Kasumi-1 (cell line): ENCODE measurements around the gene P2RX5.

Experiments used
- DNase-seq, 2 experiments: peaks; one replicate each; lab custom pipeline; 2025; lab: John Stamatoyannopoulos, UW

Gene P2RX5

DNA sequence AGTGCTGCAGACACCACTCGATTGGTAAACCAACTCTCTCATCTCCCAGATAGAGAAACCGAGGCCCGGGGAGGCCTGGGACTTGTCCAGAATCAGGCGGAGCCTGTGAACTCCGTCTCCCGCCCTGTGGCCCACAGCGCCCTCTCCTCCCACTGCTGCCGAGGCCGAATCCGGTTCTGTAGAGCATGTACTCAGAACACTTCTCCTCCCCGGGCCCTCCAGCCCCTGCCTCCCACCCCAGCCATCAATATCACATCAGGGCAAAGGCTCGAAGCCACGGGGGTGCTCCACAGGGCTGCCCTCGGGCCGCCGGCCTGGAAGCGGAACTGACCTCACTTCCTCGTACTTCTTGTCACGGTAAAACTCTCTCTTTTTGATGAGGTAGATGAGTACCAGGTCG lies 14.4 kb downstream of the P2RX5 start:
- DNase-seq: no peak

DNA sequence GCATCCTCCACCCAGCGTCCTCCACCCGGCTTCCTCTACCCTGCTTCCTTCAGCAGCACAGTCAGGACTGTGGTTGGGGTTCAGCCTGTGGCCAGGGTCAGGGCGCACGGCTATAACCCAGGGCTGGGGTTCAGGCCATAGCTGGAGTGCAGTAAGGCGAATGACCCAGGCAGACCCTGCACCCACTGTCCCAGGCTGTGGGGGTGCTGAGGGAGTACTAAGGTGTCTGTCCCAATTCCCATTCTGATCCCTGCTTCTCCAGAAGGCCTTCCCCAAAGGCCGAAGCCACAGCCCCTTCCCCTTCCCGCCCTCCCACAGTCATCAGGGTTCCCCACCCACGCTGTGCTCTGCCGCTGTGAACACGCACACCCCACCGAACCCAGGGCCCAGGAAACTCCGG lies 14.9 kb downstream of the P2RX5 start:
- no peak for DNase-seq

DNA sequence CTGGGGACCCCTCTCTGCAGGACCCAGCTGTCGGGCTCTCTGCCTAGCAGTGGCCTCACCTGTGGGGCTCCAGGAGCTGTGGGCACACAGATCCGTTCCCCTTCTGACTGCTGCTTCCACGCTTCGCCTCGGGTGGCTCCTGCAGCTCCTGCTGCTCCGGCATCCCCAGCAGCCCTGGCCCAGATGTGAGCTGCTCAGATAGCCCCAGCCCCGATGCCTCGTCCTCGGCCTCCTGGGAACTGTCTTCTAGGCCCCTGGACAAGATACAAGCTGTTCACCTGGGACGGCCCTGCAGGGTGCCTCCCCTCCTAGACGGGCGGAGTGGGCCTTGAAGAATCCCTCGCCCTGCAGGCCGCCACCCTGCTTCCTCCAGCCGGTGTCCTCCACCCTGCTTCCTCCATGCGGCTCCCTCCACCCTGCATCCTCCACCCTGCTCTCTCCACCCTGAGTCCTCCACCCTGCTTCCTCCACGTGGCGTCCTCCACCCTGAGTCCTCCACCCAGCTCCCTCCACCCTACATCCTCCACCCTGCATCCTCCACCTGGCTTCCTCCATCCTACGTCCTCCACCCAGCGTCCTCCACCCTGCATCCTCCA lies 16.3 kb downstream of the P2RX5 start:
- DNase-seq: no peak

DNA sequence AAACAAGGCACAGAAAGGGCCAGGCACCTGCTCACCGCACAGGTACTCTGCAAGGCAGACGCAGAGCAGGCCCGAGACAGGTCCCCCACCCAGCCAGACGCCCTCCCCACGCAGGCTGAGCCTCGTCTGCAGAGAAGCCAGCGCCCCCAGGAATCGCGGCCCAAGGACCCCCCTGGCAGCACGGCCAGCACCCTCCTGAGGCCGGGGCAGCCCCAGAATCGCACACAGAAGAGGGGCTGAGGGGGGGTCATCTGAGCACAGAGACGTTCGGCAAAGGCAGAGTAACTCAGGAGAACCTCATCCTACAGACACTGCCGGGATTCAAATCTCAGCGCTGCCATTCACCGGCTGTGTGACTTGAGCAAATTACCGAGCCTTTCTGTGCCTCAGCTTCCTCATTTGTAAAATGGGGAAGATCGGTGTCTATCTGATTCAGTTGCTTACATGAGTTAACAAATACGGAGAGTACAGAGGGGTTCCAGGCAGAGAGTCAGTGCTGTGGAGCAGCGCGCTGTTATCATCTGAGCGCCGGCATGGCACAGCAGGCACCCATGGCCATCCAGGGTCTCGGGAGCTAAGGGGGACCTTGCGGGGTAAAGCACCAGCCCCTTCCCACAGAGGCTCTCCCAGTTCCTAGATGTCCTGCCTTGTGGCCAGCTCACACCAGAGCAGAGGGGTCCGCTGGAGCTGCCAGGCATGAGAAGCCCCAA lies 17.0 kb downstream of the P2RX5 start:
- DNase-seq: no peak

DNA sequence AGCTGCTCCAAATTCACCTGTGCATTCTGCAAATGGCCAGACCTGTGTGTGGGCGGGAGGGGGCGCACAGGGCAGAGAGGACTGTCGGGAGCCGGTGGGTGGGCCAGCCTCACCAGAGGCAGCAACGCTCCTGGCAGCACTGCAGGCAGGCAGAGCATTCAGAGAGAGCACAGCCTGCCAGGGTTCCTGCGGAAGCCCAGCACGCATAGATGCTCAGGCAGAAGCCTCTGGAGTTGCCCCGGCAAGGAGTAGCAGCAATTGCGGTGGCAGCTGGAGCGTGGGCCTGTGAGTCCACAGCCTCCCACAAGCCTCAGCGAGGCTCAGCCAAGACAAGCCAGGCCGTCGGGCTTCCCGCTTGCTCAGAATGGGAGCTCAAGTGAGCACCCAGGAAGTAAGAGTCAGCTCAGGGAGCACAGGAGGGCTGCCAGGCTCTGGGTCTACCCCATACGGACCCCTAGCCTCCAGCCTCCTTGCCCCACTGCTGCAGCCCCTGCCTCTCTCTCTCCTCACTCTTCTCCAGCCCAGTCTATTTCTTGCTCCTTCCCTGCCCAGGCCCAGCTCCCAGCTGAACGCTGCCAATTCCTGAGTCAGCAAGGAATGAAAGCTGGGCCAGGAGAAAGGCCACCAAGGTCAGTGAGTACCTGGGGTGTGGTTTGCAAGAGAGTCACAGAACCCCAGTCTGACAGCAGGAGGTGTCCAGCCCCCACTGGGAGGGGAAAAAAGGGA lies 17.7 kb downstream of the P2RX5 start:
- DNase-seq: no peak

DNA sequence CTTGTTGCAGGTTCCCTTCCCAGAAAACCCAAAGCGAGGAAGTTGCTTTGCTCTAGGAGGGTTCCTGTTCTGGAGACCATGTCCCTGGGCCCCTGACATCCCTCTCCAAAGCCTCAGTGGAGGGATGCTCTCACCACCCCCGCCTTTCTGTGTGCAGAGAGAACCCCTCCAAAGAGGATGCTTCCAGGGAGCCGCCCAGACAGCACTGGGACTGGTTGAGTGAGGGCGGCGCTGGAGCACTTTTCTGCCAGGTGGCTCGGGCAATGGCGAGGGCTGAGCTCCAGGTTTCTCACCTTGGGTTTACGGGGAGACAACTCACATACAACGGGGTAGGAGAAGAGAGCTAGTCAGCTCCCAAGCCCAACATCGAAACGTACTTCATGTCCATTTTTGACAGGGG lies 20.1 kb downstream of the P2RX5 start:
- DNase-seq: no peak

DNA sequence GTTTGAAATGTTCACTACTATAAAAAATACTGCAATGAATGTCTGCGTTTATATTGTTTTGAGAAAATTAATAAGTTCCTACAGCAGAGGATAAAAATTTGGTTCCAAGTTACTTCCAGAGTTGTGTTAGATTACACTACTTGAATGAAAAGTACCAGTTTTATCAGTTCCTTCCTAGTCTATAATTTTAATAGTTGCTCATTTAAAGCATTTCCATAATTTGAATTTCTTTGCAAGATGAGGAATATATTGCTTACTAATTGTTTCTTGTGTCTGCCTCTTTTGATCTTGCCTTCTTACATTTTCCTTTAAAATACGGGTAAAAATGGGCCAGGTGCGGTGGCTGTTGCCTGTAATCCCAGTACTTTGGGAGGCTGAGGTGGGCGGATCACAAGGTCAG lies 23.4 kb downstream of the P2RX5 start:
- no peak for DNase-seq

DNA sequence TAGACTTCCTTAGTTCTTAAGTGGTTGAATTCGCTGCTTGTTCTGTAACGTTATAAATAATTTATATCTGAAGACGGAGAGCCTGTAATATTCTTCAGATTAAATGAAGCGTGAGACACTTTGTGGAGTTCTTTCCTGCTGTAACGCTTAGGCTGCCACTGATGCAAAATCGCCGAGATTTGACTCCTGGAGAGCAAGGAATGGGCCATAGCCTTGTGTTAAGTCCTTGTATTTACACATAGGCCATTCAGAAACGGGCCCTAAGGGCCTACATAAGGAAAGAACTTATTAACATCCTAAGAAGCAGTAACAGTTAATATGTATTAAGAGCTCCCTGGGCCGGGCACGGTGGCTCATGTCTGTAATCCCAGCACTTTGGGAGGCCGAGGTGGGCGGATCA lies 26.4 kb downstream of the P2RX5 start:
- no peak for DNase-seq

DNA sequence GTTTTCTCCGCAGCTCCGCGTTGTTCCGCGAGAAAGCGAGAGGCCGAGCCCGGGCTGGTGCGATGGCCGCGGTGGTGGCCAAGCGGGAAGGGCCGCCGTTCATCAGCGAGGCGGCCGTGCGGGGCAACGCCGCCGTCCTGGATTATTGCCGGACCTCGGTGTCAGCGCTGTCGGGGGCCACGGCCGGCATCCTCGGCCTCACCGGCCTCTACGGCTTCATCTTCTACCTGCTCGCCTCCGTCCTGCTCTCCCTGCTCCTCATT lies 26.9 kb downstream of the P2RX5 start:
- no peak for DNase-seq

DNA sequence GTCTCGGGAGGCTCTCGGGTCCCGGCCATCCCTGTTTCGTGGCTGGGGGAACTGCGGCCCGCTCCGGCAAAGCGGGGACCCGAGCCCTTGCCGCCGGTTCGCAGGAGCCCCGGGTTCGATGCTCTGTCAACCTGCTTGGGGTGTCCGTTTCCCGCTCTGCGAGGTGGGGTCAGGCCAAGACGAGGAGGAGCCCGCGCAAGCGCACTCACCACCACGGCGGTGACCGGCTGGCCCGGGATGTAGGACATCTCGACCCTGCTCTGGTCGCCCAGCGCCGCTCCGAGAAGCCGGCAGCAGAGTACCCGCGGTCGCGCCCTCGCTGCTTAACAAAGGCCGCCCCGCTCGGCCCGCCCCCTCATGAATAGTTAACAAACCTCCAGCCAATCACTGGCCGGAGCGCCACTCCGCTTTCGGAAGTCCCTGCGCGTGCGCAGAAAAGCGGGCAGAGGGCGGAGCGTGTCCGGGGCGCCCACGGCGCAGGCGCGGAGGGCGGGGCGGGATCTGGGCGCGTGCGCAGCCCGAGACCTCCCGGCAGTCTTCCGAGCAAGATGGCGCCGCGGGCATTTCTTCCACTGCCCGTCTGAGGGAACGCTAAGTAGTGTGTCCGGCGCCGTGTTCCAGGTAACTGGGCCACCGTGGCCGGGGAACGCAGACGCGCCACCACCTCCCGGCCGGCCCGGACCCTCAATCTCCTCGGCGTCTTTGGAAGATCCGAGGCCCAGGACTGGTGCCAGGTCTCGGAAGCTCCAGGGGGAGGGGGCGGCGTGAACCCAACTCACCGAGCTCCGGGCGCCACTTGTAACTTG lies 27.5 kb downstream of the P2RX5 start, which contains the start of the genes EMC6 and TAX1BP3:
Gene EMC6, plus strand, starts transcription at position 534 of the 806 bp plus-strand sequence. CDS start 335 bp downstream, outside the sequence.
Gene TAX1BP3, minus strand, starts transcription at position 300 of the 806 bp plus-strand sequence. Its CDS starts 52 bp downstream, at position 248.
- DNase-seq: peak; percentile 77 to 83

DNA sequence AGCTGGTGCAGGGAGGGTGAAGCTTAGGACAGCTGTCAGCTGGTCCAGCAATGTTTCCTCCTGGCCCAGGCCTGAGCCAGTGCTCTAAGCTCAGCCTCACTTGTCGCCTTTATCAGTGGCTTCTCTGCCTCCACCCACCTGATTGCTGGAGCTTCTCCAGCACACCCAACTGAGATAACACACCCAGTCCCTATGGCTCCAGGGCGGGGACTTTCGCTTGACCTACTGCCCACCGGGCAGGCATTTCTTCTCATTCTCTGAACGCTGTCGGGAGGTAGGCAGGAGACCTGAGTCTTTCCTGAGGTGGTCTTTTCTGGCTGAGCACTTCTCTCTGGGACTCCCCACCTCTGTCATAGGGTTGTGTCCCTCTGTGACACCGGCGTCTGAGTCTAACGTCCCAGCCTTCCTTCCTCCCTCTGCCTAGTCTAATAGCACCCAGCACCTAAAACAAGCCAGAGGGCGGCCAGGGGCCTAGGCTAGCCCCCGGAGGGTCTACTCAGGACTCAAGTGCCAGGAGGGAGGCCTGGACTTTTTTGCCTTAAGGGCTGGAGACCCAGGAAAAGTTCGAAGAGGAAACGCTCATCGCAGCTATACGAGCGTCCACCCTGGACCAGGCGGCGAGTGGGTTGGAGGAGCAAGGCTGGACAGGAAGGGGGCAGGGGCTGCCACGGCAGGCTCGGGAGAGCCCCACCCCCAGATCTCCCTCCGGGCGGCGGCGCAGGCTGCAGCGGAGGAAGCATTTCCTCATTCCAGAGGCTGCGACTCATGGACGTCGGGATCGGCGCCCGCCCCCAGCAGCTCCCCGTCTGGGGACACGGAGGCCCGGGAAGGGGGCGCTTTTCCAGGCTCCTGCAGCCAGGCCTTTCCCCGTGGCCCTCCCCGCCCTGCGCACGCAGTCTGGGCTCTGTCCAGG lies 28.3 kb downstream of the P2RX5 start:
- no peak for DNase-seq

DNA sequence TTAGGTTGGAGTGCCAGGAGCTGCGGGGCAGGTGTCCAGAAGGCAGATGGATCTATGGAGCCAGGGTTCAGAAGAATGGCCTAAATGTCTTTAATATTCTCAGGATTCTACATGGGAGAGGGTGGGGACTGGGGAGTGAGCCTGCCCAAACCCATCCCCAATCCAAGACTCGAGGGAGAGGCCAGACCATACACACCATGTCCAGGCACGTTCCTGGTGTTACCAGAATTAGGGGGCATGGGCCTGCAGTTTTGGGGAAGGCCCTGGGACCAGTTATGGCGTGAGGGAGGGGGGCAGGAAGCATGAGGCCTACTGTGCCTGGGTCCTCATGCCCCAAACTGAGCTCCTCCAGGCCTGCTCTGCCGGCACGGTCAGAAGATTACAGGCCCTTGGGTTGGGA lies 29.4 kb downstream of the P2RX5 start:
- no peak for DNase-seq

DNA sequence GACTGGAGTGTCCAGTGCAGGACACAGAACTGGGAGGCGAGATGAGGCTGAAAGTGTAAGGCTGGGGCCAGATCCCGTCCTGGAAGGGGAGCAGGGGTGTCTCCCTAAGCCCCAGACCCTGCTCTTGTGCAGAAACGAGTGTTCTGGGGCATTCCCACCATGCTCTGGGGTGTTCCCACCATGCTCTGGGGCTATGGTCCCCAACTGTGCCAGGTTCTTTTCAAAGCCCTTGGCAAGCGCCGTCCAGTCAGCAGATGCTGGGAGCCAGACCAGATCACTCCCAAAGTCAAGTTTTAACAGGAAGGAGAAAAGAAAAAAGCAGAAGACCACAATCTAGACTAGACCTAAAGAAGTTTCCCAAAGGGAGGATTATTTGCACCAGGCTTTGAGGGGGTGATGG lies 30.1 kb downstream of the P2RX5 start:
- no peak for DNase-seq

DNA sequence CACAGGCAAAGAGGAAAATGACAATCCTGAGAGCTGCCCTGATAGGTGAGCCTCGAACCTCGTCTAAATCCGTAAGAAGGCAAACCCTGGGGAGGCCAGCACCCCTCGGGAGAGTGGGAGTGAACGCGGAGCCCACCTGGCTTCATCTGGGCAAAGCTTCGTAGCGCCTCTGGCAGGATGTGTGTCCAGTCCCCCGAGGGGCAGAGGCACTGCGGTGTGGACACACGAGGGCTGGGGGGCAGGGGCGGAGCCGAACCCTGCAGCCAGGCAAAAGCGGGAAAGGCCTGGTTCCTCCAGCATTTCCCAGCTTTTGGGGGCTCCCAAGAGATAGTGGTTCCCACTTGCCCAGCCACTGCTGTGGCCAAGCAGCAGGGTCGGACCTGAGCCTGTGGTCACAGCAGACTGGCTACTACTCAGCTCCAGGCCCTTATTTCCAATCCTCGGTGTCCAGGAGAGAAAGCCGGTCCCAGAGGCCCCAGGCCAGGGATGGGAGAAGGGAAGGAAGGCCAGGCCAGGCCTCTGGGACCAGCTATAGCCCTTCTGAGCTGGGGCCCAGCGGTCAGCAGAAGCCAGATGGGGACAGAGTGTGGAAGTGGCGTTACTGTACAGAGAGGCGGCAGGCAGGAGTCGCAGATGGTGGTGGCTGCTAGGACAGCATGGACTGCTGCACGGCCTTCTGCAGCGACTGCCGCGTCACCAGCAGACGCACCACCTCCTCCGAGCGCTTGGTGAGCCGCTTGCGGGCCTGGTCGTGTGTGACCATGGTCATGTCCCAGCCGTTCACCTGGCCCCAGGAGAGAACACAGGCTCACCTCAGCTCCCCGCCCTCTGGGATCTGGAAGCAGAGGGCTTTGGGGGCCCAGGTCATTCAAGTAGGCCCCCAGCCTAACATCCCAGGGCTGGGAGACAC lies 32.6 kb downstream of the P2RX5 start:
- DNase-seq: no peak

DNA sequence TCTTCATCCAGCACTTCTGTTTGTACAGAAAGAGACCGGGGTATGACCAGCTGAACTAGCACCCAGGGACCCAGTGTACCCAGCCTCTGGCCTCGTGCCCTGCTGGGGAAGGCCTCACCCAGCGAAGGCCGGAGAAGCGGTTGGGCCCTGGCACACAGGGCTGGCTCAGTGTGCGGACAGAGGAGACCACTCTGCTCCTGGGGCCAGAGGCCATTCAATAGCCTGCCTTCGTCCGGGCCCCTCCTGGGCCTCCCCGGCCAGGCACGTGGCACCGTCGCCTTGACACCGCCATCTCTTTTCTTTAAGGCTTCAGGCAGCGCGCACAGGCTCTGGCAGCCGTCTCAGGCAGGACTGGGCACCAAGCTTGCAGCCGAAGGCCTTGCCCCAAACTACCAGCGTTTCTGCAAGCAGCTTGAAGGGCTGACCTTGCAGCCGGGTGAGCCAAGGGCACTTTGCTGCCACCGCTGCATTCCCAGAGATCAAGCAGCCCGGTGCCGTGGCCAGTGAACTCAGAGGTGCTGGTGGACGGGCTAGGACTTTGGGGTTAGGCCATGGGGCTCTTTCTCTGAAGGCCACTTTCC lies 35.6 kb downstream of the P2RX5 start:
- DNase-seq: no peak

DNA sequence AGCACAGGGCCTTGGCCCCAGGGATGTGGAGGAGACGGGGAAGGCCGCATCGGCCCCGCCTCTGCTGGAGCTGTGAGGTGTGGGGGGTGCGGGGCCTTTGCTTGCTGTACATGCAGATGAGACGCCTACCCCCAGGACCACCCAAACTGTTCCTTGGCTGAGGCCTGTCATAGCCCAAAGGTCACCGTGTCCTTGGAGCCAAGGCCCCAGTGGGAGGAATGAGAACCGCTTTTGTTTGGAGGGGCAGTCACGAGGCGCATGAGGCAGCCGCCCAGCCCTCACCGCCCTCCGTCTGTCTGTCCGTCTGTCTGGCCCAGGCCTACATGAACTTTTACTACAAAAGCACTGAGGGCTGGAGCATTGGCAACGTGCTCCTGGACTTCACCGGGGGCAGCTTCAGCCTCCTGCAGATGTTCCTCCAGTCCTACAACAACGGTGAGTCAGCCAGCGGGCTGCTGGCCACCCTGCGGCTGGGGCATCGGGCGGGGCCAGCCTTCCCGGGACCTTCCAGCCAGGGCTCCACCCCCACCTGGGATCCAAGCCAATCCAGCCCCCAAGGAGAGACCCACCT lies 36.3 kb downstream of the P2RX5 start:
- DNase-seq: no peak

DNA sequence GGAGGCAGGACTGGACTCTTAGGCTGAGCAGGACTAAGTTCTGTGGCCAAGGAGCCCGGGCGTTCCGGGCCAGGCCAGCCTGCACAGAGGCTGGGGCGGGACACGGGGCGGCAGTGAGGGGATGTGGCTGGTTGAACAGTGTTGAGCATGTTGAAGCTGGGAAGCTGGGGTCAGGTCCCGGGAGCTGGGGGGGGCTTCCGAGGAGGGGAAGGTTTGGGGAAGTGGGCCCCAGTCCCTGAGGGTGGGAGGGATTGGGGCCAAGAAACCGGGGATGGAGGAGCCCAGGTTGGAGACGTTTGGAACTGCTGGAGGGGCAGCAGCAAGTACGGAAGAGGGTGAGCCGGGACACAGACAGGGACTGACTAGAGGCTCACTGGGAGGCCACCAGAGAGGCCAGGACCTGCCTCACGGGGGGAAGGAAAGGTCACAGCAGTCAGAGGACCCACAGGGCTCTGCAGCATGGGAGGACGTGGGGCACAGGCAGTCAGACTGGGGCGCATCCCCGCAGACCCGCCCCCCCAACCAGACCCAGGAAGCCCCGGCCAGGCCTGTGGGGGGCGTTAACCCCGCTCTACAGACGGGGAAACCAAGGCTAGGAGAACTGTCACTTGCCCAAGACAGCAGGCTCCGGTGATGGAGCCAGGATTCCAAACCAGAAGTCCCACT lies 37.0 kb downstream of the P2RX5 start:
- DNase-seq: no peak

DNA sequence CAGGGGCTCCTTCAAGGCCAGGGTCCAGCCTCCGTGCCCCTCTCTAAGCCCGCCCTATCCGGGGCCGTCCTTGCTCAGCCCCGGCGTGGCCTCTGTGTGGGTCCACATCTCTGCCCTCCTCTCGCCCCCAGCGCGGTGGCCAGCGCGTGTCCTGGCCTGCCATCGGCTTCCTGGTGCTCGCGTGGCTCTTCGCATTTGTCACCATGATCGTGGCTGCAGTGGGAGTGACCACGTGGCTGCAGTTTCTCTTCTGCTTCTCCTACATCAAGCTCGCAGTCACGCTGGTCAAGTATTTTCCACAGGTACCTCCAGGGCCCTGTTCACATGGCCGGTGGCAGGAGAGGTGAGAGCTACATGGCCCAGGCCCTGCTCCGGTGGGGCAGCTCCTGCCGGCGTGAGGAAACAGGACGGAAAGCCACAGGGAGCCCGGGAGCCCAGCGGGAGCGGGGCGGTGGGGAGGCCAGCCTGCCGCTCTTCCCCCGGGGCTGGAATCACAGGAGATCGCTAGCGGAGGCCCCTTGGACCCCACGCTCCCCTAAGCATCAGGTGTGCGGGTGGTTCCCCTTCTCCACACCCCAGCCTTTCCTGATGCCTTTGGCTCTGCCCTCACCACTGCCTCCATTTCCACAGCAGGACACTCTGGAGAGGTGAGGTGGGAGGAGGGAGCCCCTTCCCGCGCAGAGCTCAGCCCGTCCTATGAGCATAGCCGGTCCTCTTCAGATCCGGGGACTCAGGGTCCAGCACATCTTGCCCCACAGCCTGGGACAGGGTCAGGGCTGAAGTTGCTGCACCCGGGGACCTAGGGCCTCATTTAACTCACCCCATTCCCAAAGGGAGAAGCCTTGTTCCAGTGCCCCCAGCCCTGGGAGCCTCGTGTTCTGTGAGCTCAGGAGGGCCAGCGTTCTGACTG lies 37.8 kb downstream of the P2RX5 start:
- DNase-seq: no peak
